ENCODE measurements around the gene GIPC2. TPM values are rescaled to one million over a fixed set of nuclear protein-coding genes. Genes with fewer than 3 reads are reported as not detected.
A peak's percentile ranks its signal among the peaks of the same experiment; 100 is the strongest.

Gene GIPC2
- total RNA-seq, 6 donors from 2014 or later: 0.33 to 4.1 (median 1.8) TPM

DNA sequence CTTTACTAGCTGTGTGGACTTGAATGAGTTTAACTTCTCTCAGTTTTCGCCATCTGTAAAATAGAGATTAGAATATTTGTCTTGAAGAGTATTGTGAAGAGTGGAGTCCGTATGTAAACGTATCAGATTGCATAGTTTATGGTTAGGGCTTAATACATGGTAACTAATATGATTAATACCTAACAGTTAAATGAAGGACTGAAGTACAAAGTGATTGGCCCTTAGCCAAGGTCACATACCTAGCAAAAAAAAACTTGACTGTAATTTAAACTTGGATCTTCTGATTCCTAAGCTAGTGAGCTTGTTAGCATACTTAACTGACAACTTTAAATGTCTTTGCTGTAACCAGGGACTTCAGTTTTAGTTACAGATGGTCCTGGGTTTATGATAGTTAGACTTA, 1.9 kb downstream of the GIPC2 start:
- H3K27me3 ChIP-seq: peaks cover 0 to 12% (median 6%) of the 10 kb centered on the region in 4 donors
- H3K36me3 ChIP-seq: no peaks in the 10 kb centered on the region
- peak overlapping the region in 1 of 4 donors; percentile 67 for H3K4me3 ChIP-seq
- H3K4me1 ChIP-seq: peaks cover 2 to 18% (median 13%) of the 10 kb centered on the region in 4 donors
- no peak for ATAC-seq (ENCODE audit: low FRiP score in 2 of 2)
- no peak overlapping the region for H3K27ac ChIP-seq
- 81 to 85% methylated on average over 3 of the region's 3 CpGs for WGBS, 2 donors
- DNase-seq: no peak
- TF ChIP-seq POLR2A (IDR thresholded peaks at IDR 0.05) (no peak), POLR2AphosphoS5 (IDR thresholded peaks at IDR 0.05) (no peak)
- no peaks in the 10 kb centered on the region for H3K9me3 ChIP-seq

DNA sequence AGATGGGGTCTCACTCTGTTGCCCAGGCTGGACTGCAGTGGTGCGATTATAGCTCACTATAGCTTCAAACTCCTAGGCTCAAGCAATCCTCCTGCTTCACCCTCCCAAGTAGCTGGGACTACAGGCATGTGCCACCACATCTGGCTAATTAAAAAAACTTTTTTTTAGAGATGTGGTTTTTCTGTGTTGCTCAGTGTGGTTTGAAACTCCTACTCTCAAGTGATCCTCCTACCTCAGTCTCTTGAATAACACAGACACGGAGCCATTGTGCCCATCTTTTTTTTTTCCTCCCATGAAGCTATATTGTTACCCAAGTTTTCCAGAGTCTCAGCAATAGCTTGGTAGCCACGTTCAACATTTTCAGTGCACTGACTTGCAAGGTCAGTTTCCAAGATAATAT, 2.7 kb downstream of the GIPC2 start:
- Histone ChIP-seq H3K9me3 (no peaks in the 10 kb centered on the region), H3K36me3 (no peaks in the 10 kb centered on the region), H3K27me3 (peaks cover 0 to 12% (median 6%) of the 10 kb centered on the region in 4 donors), H3K4me1 (peaks cover 7 to 18% (median 15%) of the 10 kb centered on the region in 4 donors), H3K4me3 (no peak overlapping the region), H3K27ac (no peak overlapping the region)
- no peak for ATAC-seq (ENCODE audit: low FRiP score in 2 of 2)
- no peak for DNase-seq
- no peak for TF ChIP-seq POLR2AphosphoS5 (IDR thresholded peaks at IDR 0.05)
- TF ChIP-seq POLR2A (IDR thresholded peaks at IDR 0.05): no peak
- TF ChIP-seq, protein P1, sequence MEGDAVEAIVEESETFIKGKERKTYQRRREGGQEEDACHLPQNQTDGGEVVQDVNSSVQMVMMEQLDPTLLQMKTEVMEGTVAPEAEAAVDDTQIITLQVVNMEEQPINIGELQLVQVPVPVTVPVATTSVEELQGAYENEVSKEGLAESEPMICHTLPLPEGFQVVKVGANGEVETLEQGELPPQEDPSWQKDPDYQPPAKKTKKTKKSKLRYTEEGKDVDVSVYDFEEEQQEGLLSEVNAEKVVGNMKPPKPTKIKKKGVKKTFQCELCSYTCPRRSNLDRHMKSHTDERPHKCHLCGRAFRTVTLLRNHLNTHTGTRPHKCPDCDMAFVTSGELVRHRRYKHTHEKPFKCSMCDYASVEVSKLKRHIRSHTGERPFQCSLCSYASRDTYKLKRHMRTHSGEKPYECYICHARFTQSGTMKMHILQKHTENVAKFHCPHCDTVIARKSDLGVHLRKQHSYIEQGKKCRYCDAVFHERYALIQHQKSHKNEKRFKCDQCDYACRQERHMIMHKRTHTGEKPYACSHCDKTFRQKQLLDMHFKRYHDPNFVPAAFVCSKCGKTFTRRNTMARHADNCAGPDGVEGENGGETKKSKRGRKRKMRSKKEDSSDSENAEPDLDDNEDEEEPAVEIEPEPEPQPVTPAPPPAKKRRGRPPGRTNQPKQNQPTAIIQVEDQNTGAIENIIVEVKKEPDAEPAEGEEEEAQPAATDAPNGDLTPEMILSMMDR (IDR thresholded peaks at IDR 0.05): no peak
- no peak for TF ChIP-seq EP300 (IDR thresholded peaks at IDR 0.05)
- WGBS, 2 donors: 88% methylated on average over 3 of the region's 3 CpGs

DNA sequence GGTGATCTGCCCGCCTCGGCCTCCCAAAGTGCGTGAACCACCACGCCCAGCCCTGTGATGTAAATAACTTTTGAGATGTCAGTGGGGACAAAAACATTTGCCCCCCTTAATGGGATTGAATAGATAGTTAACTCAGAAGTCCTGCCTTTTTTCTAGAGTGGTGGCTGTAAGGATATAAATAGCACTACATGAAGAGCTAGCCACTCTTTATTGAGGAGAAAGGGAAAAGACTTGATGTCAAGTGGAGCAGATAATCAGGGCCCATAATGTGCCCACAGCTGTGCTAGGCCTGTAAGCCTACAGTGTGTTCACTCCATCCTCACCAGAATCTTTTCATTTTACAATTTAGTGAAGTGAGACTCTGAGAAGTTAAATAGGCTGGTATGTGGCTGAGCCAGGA, 3.6 kb downstream of the GIPC2 start:
- 81 to 100% methylated on average over 4 of the region's 4 CpGs for WGBS, 2 donors

DNA sequence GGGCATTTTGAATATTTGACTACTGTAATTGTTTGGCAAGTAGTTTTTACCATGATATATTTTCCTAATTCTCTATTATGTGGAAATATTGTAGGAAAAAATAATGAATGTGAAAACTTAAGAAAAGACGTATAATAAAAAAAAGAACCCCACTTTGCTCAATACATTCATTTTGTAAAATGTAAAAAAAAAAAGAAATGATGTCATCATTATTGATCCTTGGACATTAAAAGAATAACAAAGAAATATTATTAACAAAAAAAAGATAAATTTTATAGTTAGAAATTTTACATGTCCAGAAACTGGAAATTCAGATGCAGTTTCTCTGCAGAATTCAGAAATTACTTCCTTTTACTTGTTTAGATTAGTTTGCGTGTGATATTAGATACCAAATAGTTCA, 5.2 kb downstream of the GIPC2 start:
- H3K4me1 ChIP-seq: peaks cover 6 to 13% (median 9%) of the 10 kb centered on the region in 4 donors
- H3K27me3 ChIP-seq: peaks cover 0 to 8% (median 2%) of the 10 kb centered on the region in 4 donors
- TF ChIP-seq, protein P1 (IDR thresholded peaks at IDR 0.05): no peak
- no peak for TF ChIP-seq POLR2AphosphoS5 (IDR thresholded peaks at IDR 0.05)
- TF ChIP-seq POLR2A (IDR thresholded peaks at IDR 0.05): no peak
- TF ChIP-seq EP300 (IDR thresholded peaks at IDR 0.05): no peak
- no peak for DNase-seq
- no peaks in the 10 kb centered on the region for H3K36me3 ChIP-seq
- no peak for ATAC-seq (ENCODE audit: low FRiP score in 2 of 2)
- no peak overlapping the region for H3K27ac ChIP-seq
- WGBS, 2 donors: 97 to 98% methylated on average over 2 of the region's 2 CpGs
- H3K4me3 ChIP-seq: no peak overlapping the region
- H3K9me3 ChIP-seq: no peaks in the 10 kb centered on the region

More for the DNA sequence above, 3.6 kb downstream of the GIPC2 start:
- Histone ChIP-seq H3K4me1 (peaks cover 7 to 18% (median 15%) of the 10 kb centered on the region in 4 donors), H3K4me3 (no peak overlapping the region), H3K27me3 (peaks cover 0 to 12% (median 6%) of the 10 kb centered on the region in 4 donors), H3K9me3 (no peaks in the 10 kb centered on the region), H3K36me3 (no peaks in the 10 kb centered on the region), H3K27ac (no peak overlapping the region)
- no peak for ATAC-seq (ENCODE audit: low FRiP score in 2 of 2)
- DNase-seq: peak in 1 of 2 donors; percentile 22
- TF ChIP-seq, protein P1 (IDR thresholded peaks at IDR 0.05): no peak
- no peak for TF ChIP-seq EP300 (IDR thresholded peaks at IDR 0.05)
- no peak for TF ChIP-seq POLR2AphosphoS5 (IDR thresholded peaks at IDR 0.05)
- TF ChIP-seq POLR2A (IDR thresholded peaks at IDR 0.05): no peak

DNA sequence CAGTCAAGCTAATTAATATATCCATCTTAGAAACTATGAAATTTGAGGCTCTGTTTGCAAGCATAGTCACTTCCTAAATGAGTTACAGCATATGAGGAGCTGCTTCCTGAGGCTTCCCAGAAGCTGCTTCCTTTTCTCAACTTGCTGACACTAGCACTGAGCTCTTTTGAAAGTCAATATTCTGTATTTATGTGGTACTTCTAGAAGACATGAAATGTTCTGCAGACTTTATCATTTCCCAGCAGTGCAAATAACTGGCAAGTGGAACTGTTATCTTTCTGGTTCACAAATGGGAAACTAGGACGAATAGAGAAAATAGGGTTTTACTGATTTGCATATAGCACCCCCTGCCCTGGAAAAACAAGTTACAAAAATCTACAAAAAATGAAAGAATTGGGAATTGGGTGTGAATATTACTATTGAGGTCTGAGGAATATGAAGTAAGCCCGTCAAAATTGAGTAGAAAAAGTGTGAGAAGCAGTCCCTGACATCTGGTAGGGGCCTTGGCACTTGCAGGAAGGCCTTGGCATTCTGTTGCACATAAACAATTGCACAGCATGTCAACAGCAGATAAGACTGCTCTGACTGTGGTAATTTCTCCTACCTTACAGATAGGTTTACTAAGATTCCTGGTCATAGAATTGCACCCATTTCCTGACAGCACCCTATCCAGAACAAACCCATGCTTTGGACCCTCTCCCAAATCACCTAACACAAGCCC, 7.1 kb downstream of the GIPC2 start:
- Histone ChIP-seq H3K36me3 (no peaks in the 10 kb centered on the region), H3K4me3 (no peak overlapping the region), H3K9me3 (no peaks in the 10 kb centered on the region), H3K27ac (peak overlapping the region in 1 of 4 donors; percentile 32), H3K4me1 (peaks cover 0 to 7% (median 2%) of the 10 kb centered on the region in 4 donors), H3K27me3 (no peaks in the 10 kb centered on the region)
- no peak for TF ChIP-seq EP300 (IDR thresholded peaks at IDR 0.05)
- TF ChIP-seq, protein P1 (IDR thresholded peaks at IDR 0.05): no peak
- TF ChIP-seq POLR2A (IDR thresholded peaks at IDR 0.05): no peak
- TF ChIP-seq POLR2AphosphoS5 (IDR thresholded peaks at IDR 0.05): no peak
- DNase-seq (no peak), ATAC-seq (ENCODE audit: low FRiP score in 2 of 2) (no peak)
- 41 to 55% methylated on average over 2 of the region's 2 CpGs for WGBS, 2 donors
